GM19238 (cell line): Measurements from ENCODE around the gene SLC12A4.
"Not testable (repeated sequence)": the region's sequence is repeated elsewhere in the genome, so short reads cannot be mapped to it uniquely, and the experiment has no call there.

Experiments used
- DNase-seq: peaks from one replicate; pipeline ENCODE4 v3.0.0; 2011; ENCODE audit warnings: low spot score; ENCODE audit not compliant: insufficient read length

SLC12A4 gene

GRCh38 chr16:67988675-67989074 is 20.2 kb upstream of the SLC12A4 start:
- no peak for DNase-seq

- DNase-seq, result no peak
Measured at GRCh38 chr16:67987460-67988160, 19.2 kb upstream of the SLC12A4 start.

GRCh38 chr16:67986949-67987348 is 18.5 kb upstream of the SLC12A4 start:
- DNase-seq, result no peak

- DNase-seq, result no peak
Measured at GRCh38 chr16:67982011-67982696, 13.7 kb upstream of the SLC12A4 start.

- DNase-seq, result no peak
Measured at GRCh38 chr16:67979955-67980678, 11.7 kb upstream of the SLC12A4 start, which contains the start of gene DPEP3. Gene DPEP3, minus strand, starts transcription at chr16:67980499. Its CDS starts 119 bp downstream, at chr16:67980380.

- DNase-seq, result no peak
Measured at GRCh38 chr16:67977469-67978227, 9.2 kb upstream of the SLC12A4 start.

GRCh38 chr16:67977005-67977404 is 8.6 kb upstream of the SLC12A4 start:
- no peak for DNase-seq

- no peak for DNase-seq
Measured at GRCh38 chr16:67976205-67976604, 7.8 kb upstream of the SLC12A4 start.

- no peak for DNase-seq
Measured at GRCh38 chr16:67975321-67976105, 7.1 kb upstream of the SLC12A4 start.

GRCh38 chr16:67972285-67972684 is 3.8 kb upstream of the SLC12A4 start:
- not testable (repeated sequence) for DNase-seq

GRCh38 chr16:67971111-67971510 is 2.7 kb upstream of the SLC12A4 start:
- DNase-seq, result no peak

- peak; percentile 35 for DNase-seq
Measured at GRCh38 chr16:67969254-67970039, 1.0 kb upstream of the SLC12A4 start.

- DNase-seq, result peak; percentile 58
Measured at GRCh38 chr16:67967958-67968399, 458 bp downstream of the SLC12A4 start.

- peak; percentile 36 for DNase-seq
Measured at GRCh38 chr16:67967183-67967957, 1.1 kb downstream of the SLC12A4 start.

- DNase-seq, result no peak
Measured at GRCh38 chr16:67966549-67967182, 1.8 kb downstream of the SLC12A4 start.

- DNase-seq, result no peak
Measured at GRCh38 chr16:67965668-67966548, 2.5 kb downstream of the SLC12A4 start.

- DNase-seq, result no peak
Measured at GRCh38 chr16:67964477-67965131, 3.8 kb downstream of the SLC12A4 start.
